ENCODE measurements around the gene DPH3.

DPH3 gene

GRCh38 chr3:16231983-16232382 lies 32.8 kb downstream of the DPH3 start:
- no peak for TF ChIP-seq ZNF692 (tag by site-specific recombination; IDR thresholded peaks at IDR 0.05)
- TF ChIP-seq KLF7 (tag by site-specific recombination; IDR thresholded peaks at IDR 0.05; ENCODE audit: borderline replicate concordance) = no peak
- TF ChIP-seq KLF10 (tag by site-specific recombination; IDR thresholded peaks at IDR 0.05) = no peak
- TF ChIP-seq ZNF16 (tag by site-specific recombination; IDR thresholded peaks at IDR 0.05; ENCODE audit: low read depth) = no peak
- no peak for TF ChIP-seq ZNF544 (tag by site-specific recombination; IDR thresholded peaks at IDR 0.05)
- TF ChIP-seq ZNF169 (tag by site-specific recombination; IDR thresholded peaks at IDR 0.05) = no peak
- TF ChIP-seq PRDM10 (tag by site-specific recombination; IDR thresholded peaks at IDR 0.05) = no peak
- TF ChIP-seq ZNF501 (tag by site-specific recombination; IDR thresholded peaks at IDR 0.05) = no peak
- no peaks in the 10 kb centered on the region for H3K36me3 ChIP-seq (ENCODE audit: control insufficient read depth in 2 of 2, insufficient read depth in 1 of 2, low read length in 2 of 2)
- no peak overlapping the region for H3K27ac ChIP-seq (ENCODE audit: extremely low read depth, low read depth, low read length)
- no peak overlapping the region for H3K4me3 ChIP-seq (ENCODE audit: low read depth, low read length)
- POLR2A ChIA-PET = no interaction called here
- no peaks in the 10 kb centered on the region for H3K4me1 ChIP-seq (ENCODE audit: control insufficient read depth, insufficient read depth, low read length)
- no peaks in the 10 kb centered on the region for H3K9me3 ChIP-seq (ENCODE audit: control insufficient read depth, insufficient read depth, low read depth, low read length)
- CTCF ChIA-PET = interaction anchor here (0.6 to 1.2 kb wide), 2 partner anchors 16 to 148 kb away, joined by 3 to 7 read pairs; no protein-coding TSS in a partner anchor

GRCh38 chr3:16229681-16230080 lies 35.1 kb downstream of the DPH3 start:
- Histone ChIP-seq H3K4me1 (ENCODE audit: control insufficient read depth, insufficient read depth, low read length) (no peaks in the 10 kb centered on the region), H3K36me3 (ENCODE audit: control insufficient read depth in 2 of 2, insufficient read depth in 1 of 2, low read length in 2 of 2) (no peaks in the 10 kb centered on the region), H3K9me3 (ENCODE audit: control insufficient read depth, insufficient read depth, low read depth, low read length) (no peaks in the 10 kb centered on the region), H3K27ac (ENCODE audit: extremely low read depth, low read depth, low read length) (no peak overlapping the region), H3K4me3 (ENCODE audit: low read depth, low read length) (no peak overlapping the region)
- no peak for TF ChIP-seq ZNF624 (tag by site-specific recombination; IDR thresholded peaks at IDR 0.05)
- no peak for TF ChIP-seq KLF9 (tag by site-specific recombination; IDR thresholded peaks at IDR 0.05; ENCODE audit: low read depth)
- no peak for TF ChIP-seq ZBTB11 (tag by site-specific recombination; conservative IDR thresholded peaks at IDR 0.05; ENCODE audit: low read depth)
- TF ChIP-seq ZBTB44 (tag by site-specific recombination; IDR thresholded peaks at IDR 0.05) = no peak
- no peak for TF ChIP-seq HOXC10 (CRISPR knock-in tag; IDR thresholded peaks at IDR 0.05)
- no peak for TF ChIP-seq TCF7L2 (IDR thresholded peaks at IDR 0.05; ENCODE audit: borderline replicate concordance, low read depth, low read length)
- no peak for TF ChIP-seq ZNF701 (tag by site-specific recombination; IDR thresholded peaks at IDR 0.05)
- no peak for TF ChIP-seq ZNF654 (tag by site-specific recombination; IDR thresholded peaks at IDR 0.05; ENCODE audit: low read depth)
- no peak for TF ChIP-seq ZNF221 (tag by site-specific recombination; IDR thresholded peaks at IDR 0.05; ENCODE audit: borderline replicate concordance)
- TF ChIP-seq ZNF423 (tag by site-specific recombination; IDR thresholded peaks at IDR 0.05) = no peak
- TF ChIP-seq ZSCAN30 (tag by site-specific recombination; IDR thresholded peaks at IDR 0.05) = no peak
- TF ChIP-seq ZNF37A (tag by site-specific recombination; IDR thresholded peaks at IDR 0.05) = no peak
- CTCF ChIA-PET = no interaction called here
- POLR2A ChIA-PET = no interaction called here
